Measurements from ENCODE around the gene RIOK2. TPM values are rescaled to one million over a fixed set of nuclear protein-coding genes. Genes with fewer than 3 reads are reported as not detected.
A peak's percentile ranks its signal among the peaks of the same experiment; 100 is the strongest.

Gene RIOK2
- total and polyA plus RNA-seq, 10 of the 15 experiments (the other 5 are each of a cell fraction or from before 2014, with no cell fraction given), result 23.0 to 69.1 (median 33.3) TPM

DNA sequence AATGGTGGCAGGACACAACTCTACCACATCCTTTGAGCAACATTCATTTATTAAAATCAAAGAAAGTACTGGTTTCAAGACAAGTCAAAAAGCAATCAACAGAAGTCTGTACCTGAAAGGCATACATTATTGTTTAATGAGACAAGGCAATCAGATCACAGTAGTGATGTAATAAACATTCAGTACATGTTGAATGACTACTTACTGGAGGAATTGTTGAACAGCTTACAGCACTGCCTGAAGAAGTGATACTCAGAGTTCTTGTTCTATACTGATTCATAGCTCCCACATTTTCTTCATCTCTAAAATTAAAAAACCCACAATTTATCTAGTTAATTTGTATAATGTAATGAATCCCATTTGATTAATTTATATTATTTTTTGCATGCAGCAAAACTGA is 18.2 kb downstream of the RIOK2 start:
- CTCF ChIA-PET, result interaction anchor here (1.0 to 15.3 kb wide), 18 partner anchors 9 to 551 kb away, joined by 3 to 223 read pairs (median 5); partner anchors contain the start of genes LIX1 and RIOK2

DNA sequence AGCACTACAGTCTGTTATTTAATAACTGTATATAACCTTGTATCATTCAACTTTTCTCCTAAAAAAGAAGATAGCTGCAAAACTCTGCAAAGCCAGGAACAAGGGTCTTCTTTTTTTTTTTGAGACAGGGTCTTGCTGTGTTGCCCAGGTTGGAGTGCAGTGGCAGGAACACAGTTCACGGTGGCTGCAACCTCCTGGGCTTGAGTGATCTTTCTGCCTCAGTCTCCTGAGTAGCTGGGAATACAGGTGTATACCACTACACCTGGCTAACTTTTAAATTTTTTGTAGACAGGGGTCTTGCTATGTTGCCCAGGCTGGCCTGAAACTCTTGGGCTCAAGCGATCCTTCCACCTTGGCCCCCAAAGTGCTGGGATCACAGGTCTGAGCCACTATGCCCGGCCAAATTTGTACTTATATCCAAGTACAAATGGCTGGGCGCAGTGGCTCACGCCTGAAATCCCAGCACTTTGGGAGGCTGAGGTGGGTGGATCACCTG is 19.2 kb downstream of the RIOK2 start:
- H3K9ac ChIP-seq (ENCODE audit: control insufficient read depth, insufficient read depth, low read length), result no peak overlapping the region
- ChIA-PET POLR2A (no interaction called here), CTCF (interaction anchor here (0.9 to 15.3 kb wide), 24 partner anchors 9 to 549 kb away, joined by 3 to 223 read pairs (median 5); partner anchors contain the start of genes LIX1 and RIOK2), RAD21 (ENCODE audit: unreplicated experiment) (interaction anchor here (1.2 to 7.6 kb wide), 4 partner anchors 17 to 413 kb away, joined by 3 to 68 read pairs (median 28); partner anchors contain the start of gene ERAP1), SMC1A (ENCODE audit: uncharacterized antibody, unreplicated experiment) (interaction anchor here (0.6 to 14.7 kb wide), 12 partner anchors 17 to 412 kb away, joined by 3 to 178 read pairs (median 4); partner anchors contain the start of gene LIX1)
- BruUV-seq (replicated peaks), result no TSS peak
- WGBS (ENCODE audit: insufficient coverage, insufficient replicate concordance, low lambda C conversion rate, missing lambda C conversion rate), result 84% methylated on average over 5 of the region's 5 CpGs
- H3K79me2 ChIP-seq (ENCODE audit: control insufficient read depth, insufficient read depth, low read length), result no peaks in the 10 kb centered on the region; the same call in 1 of the 2 replicates
- no peak for DNase-seq (ENCODE audit: low read depth, low spot score)
- no peak overlapping the region for H3K4me3 ChIP-seq
- intact Hi-C loops (cut with micrococcal nuclease; ENCODE audit: unreplicated experiment) (loop anchor here (2.0 to 5.0 kb wide), 4 partner anchors 167 to 551 kb away; partner anchors contain the start of genes ERAP1 and LNPEP), in situ Hi-C loops (cut with MboI) (loop anchor here (5.0 to 10.0 kb wide), 3 partner anchors 292 to 549 kb away; no protein-coding TSS in a partner anchor)
- TF ChIP-seq EGR1 (IDR thresholded peaks at IDR 0.05; ENCODE audit: borderline replicate concordance in 1 of 2, low read depth in 2 of 2, low read length in 2 of 2) (no peak), SMAD5 (IDR thresholded peaks at IDR 0.05; ENCODE audit: low read depth) (no peak), ZZZ3 (IDR thresholded peaks at IDR 0.05; ENCODE audit: control insufficient read depth, insufficient read length, low read depth) (no peak), CBFB (IDR thresholded peaks at IDR 0.05; ENCODE audit: low read depth) (no peak), SP1 (IDR thresholded peaks at IDR 0.05; ENCODE audit: low read depth, low read length) (no peak), BACH1 (IDR thresholded peaks at IDR 0.05; ENCODE audit: borderline replicate concordance) (no peak), GABPA (IDR thresholded peaks at IDR 0.05; ENCODE audit: low read depth) (no peak), ATF7 (IDR thresholded peaks at IDR 0.05; ENCODE audit: low read depth) (no peak)
- no peak overlapping the region for H2AFZ ChIP-seq (ENCODE audit: control insufficient read depth, low read depth, low read length)
- peaks cover 6% of the 10 kb centered on the region; the same call in 1 of the 2 replicates for H3K4me1 ChIP-seq (ENCODE audit: control insufficient read depth, insufficient read depth, low read length)
- H3K4me2 ChIP-seq (ENCODE audit: control insufficient read depth, insufficient read depth), result no peak overlapping the region
- ATAC-seq, result no peak
- no peaks in the 10 kb centered on the region; the same call in 2 of the 3 replicates for H3K9me3 ChIP-seq (replicated peaks; ENCODE audit: control insufficient read depth, insufficient read depth, low read length)
- FAIRE-seq, result no peak
- no peaks in the 10 kb centered on the region for H4K20me1 ChIP-seq (ENCODE audit: control insufficient read depth, insufficient read depth)
- H3K27me3 ChIP-seq (replicated peaks in 1 of 2; ENCODE audit: control insufficient read depth in 2 of 2, insufficient read depth in 2 of 2, low read length in 1 of 2), result no peaks in the 10 kb centered on the region
- H3K27ac ChIP-seq (ENCODE audit: control insufficient read depth, insufficient read depth), result no peak overlapping the region
- H3K36me3 ChIP-seq (ENCODE audit: control insufficient read depth in 2 of 2, insufficient read depth in 2 of 2, low read length in 1 of 2), result peaks cover 2 to 9% of the 10 kb centered on the region in 2 experiments

More for the DNA sequence above, 18.2 kb downstream of the RIOK2 start:
- in situ Hi-C loops (cut with MboI) (loop anchor here (5.0 to 10.0 kb wide), 3 partner anchors 293 to 550 kb away; no protein-coding TSS in a partner anchor), intact Hi-C loops (cut with micrococcal nuclease; ENCODE audit: unreplicated experiment) (loop anchor here (5.0 kb wide), 1 partner anchor 228 kb away; the partner anchor contains the start of gene LNPEP)
- Histone ChIP-seq H3K27ac (ENCODE audit: control insufficient read depth, insufficient read depth) (no peak overlapping the region), H3K79me2 (ENCODE audit: control insufficient read depth, insufficient read depth, low read length) (no peaks in the 10 kb centered on the region; the same call in 1 of the 2 replicates), H3K9ac (ENCODE audit: control insufficient read depth, insufficient read depth, low read length) (no peak overlapping the region), H3K27me3 (replicated peaks in 1 of 2; ENCODE audit: control insufficient read depth in 2 of 2, insufficient read depth in 2 of 2, low read length in 1 of 2) (no peaks in the 10 kb centered on the region), H3K4me1 (ENCODE audit: control insufficient read depth, insufficient read depth, low read length) (peaks cover 6% of the 10 kb centered on the region; the same call in 1 of the 2 replicates), H3K36me3 (ENCODE audit: control insufficient read depth in 2 of 2, insufficient read depth in 2 of 2, low read length in 1 of 2) (peaks cover 2 to 9% of the 10 kb centered on the region in 2 experiments), H2AFZ (ENCODE audit: control insufficient read depth, low read depth, low read length) (no peak overlapping the region), H3K4me3 (no peak overlapping the region), H3K4me2 (ENCODE audit: control insufficient read depth, insufficient read depth) (no peak overlapping the region), H4K20me1 (ENCODE audit: control insufficient read depth, insufficient read depth) (no peaks in the 10 kb centered on the region), H3K9me3 (replicated peaks; ENCODE audit: control insufficient read depth, insufficient read depth, low read length) (no peaks in the 10 kb centered on the region)
- BruUV-seq (replicated peaks), result no TSS peak
- DNase-seq (ENCODE audit: low read depth, low spot score) (no peak), ATAC-seq (peak; percentile 21), FAIRE-seq (no peak)
- SMC1A ChIA-PET (ENCODE audit: uncharacterized antibody, unreplicated experiment), result interaction anchor here (0.6 to 14.7 kb wide), 8 partner anchors 9 to 1856 kb away, joined by 3 to 178 read pairs (median 4); partner anchors contain the start of gene LIX1
- POLR2A ChIA-PET, result no interaction called here
- RAD21 ChIA-PET (ENCODE audit: unreplicated experiment), result interaction anchor here (1.0 to 7.6 kb wide), 7 partner anchors 17 to 551 kb away, joined by 3 to 68 read pairs (median 3); partner anchors contain the start of gene ERAP1
- TF ChIP-seq NBN (IDR thresholded peaks at IDR 0.05), result no peak
- no peak for TF ChIP-seq GABPA (IDR thresholded peaks at IDR 0.05; ENCODE audit: low read depth)
- TF ChIP-seq IKZF1 (conservative IDR thresholded peaks at IDR 0.05), result no peak
- TF ChIP-seq POLR2A (IDR thresholded peaks at IDR 0.05; ENCODE audit: low read depth, low read length), result no peak
- TF ChIP-seq SMAD1 (IDR thresholded peaks at IDR 0.05; ENCODE audit: low read depth, partially characterized antibody), result no peak
- no peak for TF ChIP-seq TBL1XR1 (IDR thresholded peaks at IDR 0.05; ENCODE audit: low read depth, low read length)
- no peak for TF ChIP-seq RFX5 (IDR thresholded peaks at IDR 0.05; ENCODE audit: low read depth, low read length)

Measured in GM12878 (cell line).